UCSD-AML1 (cell line): ENCODE results near the gene LRRN3.

ENCODE experiments used
- DNase-seq: peaks from one replicate; lab custom pipeline; 2025; ENCODE audit not compliant: unreplicated experiment; lab: John Stamatoyannopoulos, UW

LRRN3 gene

DNA sequence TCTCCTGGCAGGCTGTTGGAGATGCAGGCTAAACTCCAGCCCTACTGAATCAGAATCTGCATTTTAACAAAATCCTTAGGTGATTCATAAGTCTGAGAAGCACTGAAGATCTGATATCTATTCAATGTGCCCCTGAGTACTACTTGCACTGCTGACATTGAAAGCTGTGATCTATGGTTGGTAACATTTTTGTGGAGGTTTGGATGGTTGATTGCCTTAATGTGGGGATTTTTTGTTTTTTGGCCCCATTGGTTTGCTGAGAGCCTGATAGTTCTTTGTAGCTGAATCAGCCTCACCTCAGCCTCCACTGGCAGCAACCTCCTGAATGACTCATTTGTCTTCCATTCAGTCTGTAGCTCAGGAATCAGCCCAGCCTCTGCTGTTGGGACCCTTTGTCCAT is 14.7 kb upstream of the LRRN3 start:
- DNase-seq, result no peak

DNA sequence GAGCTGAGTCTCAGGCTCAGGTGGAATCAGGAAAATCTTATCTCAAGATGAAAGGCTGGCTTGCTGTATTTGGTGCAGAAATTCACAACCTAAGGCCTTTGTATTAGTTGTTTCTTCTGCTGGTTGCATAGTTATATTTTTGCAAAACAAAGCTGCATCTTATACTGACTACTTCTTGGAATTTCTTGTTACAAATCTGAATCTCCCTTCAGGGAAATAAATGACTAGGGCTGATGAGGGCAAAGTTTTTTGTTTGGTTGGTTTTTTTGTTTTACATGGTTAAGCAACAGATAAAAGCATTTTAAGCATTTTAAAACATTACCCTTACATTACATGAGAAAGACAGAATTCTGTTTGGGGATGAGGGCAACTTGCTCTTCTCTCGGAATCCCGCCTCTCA is 13.9 kb upstream of the LRRN3 start:
- DNase-seq, result no peak

DNA sequence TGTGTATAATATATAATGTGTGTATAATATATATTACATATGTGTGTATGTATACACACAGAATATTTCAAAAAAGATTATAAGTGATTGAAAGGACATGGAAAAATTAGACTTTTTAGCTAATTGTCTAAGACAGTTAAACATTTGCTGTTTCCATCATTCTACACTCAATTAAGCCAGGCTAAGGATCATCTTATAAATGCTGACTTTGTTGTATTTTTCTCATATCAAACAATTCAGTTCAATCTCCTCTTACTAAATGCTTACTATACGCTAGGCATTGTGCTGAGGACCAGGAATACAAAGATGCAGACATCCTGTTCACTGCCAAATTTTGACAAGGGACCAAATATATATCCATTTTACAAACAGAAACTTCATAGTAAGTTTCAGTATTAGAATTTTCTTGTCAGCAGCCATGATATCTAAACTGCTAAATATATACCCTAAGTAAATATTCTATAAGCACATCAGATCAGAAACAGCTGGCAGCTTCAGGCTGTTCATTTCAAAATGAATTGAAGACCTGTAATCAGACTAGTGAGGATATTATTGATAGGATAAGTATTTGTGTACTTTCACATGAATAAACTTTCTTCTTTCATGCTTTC is 10.3 kb upstream of the LRRN3 start:
- no peak for DNase-seq

DNA sequence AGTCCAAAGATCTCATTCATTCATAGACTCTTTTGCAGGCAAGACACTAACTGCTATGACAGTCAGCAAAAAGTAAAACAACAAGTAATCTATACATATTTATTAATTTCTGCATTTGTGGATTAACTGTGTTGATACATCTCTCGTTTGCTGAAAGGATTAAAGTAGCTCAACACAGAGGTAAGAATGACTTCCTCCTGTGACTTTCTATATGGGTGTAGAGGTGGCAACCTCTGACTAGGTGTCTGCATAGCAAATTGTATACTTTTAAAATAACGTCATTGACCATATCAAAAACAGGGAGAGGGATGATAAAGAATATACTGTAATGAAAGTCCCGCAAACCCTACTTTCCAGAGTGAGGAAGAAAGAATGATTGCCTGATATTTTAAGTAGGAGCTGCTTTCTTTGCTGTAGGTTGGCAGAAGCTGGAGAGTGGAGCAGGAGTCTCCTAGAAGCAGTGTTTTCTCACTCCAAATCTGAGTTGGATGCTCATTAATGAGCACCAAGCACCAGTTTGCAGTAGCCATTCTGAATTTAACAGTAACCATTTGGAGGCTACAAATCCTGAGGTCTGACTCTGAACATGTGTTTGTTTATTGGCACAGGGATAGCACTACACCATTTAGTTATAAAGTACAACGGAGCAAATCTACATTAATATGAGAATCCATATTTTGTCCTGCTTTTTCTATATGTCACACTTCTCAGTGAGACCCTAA is 9.2 kb upstream of the LRRN3 start:
- no peak for DNase-seq

DNA sequence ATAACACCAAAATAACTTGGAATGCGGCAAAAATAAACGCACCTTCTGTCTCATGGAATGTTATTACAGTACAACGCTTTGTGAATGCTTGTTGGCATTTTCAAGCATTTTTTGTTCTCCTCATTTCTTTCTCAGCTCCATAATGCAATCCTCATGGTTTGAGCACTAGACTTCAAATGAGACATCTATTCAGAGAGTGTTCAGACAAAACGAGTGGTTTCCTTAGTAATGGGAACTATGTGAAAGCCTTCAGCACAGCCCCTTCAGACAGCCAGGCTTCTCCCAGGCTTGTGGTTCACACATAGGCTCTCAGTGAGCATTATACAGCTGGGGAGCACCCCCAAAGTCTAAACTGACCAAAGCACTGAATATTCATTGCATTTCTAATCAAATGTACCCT is 8.6 kb upstream of the LRRN3 start:
- DNase-seq, result no peak

DNA sequence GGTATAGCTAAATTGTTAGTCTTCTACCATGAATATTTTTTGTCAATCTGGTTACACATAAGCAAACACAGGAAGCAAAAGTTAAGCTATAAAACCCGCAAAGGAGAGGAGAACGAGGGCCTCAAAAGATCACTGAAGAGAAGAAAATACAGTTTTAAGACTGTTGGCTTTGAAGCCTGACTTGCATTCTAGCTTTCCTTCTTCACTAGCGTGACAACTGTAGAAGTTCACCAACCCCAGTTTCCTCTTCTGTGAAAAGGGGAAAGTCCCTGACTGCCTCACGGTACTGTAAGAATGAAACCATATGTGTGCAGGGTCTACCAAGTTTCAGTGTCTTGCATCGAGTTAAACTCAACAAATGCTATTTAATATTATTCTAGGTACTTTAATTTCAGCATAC is 7.5 kb upstream of the LRRN3 start:
- DNase-seq, result no peak

DNA sequence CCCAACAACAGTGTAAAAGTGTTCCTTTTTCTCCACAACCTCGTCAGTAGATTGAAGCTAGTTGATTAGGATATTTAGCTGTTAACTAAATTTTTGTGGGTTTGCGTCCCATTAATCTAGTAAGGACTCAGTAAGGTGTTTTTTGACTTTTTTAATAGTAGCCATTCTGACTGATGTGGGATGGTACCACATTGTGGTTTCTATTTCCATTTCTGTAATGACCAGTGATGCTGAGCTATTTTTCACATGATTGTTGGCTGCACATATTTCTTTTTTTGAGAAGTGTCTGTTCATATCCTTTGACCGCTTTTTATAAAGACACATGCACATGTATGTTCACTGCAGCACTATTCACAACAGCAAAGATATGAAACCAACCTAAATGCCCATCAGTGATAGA is 5.6 kb upstream of the LRRN3 start:
- DNase-seq, result no peak

DNA sequence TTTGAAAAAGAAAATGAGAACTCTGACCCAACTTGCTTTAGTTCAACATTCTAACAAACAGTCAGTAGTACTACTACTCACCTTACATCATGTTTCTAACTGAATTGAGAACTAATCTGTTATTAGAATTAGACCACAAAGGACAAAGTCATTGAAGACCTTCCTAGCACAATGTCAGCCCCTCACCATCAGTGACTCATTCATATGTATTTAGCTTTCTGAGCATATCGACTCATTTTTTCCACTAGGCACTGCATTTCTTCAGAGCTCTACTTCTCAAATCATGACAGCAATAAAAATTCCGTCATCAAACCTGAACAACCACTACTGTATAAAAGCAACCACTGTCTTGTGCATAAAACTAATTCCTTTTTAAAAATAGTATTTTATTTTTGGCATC is 4.4 kb upstream of the LRRN3 start:
- DNase-seq, result no peak

DNA sequence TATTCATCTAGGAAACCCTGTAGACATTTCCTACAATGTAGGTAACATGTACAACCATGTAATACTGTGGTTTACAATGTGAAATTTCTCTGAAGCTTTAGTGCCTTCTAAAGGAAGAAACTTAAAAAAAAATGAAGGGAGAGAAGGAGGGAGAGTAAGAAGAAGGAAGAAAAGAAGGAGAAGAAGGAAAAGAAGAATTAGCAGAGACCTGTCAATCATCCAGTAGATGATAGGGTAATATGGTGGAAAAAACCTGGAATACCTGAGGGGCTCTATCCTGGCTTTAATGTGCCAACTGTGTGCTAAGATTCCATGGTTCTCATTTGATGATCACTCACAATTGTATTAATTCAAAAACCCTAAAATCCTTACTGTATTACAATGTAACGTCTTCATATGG is 2.6 kb upstream of the LRRN3 start:
- no peak for DNase-seq

DNA sequence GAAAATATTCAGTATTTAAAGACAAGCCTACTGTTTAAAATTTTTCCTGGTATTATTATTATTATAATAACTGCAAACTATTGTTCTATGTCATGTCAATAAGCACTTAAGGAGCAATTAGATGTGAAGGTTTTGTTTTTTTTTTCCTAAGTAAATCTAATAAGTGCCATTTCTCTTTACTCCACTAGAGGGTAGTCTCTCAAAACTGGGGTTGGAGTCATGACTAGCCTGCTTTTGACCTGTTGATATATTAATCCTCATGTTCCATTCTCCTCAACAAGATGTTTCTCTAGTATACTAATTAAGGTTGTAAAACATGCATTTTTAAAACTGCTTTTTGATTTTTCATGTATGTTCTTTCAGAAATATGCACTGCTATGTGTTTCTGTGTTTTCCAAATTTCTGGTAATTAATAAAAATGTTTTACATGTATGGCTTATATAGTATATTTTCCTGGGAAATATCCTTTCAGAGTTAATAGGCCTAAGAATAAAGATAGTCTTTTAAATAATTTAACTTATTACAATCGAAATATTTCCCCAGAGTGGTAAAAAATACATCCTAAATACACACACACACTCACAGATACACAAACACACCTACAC is 1.0 kb upstream of the LRRN3 start:
- no peak for DNase-seq

DNA sequence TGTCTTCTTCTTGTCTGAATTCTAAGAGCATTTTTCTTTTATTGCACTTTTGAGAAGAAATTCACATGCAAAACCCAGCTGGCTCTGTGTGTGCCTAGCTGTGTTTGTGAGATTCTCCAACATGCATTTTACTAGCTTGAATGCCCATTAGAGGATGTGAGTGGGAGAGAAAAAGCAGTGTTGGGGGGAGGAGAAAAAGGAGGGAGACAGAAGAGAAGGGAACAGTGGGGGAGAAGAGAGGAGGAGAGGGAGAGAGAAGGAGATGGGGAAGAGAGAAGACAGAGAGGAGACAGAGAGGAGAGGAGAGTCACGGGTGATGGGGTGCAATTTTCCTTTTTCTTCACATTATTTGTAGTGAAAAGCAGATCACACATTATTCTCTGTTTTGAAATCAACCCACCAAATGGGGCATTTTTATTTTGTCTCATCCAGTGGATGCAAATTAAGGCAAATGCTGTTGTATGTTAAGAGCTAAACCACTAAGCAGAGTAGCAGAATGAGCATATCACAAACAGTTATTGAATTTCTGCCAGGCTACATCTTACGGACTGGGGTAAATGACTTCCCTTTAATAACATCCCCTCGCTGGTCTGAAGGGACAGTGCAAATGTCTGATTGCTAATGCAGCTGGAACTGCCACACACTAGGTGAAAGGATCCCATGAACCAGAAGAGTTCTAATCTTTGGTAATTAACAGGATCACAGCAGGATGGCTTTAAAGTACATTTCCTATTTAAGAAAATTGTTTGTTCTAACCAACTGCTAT is 849 bp downstream of the LRRN3 start:
- no peak for DNase-seq

DNA sequence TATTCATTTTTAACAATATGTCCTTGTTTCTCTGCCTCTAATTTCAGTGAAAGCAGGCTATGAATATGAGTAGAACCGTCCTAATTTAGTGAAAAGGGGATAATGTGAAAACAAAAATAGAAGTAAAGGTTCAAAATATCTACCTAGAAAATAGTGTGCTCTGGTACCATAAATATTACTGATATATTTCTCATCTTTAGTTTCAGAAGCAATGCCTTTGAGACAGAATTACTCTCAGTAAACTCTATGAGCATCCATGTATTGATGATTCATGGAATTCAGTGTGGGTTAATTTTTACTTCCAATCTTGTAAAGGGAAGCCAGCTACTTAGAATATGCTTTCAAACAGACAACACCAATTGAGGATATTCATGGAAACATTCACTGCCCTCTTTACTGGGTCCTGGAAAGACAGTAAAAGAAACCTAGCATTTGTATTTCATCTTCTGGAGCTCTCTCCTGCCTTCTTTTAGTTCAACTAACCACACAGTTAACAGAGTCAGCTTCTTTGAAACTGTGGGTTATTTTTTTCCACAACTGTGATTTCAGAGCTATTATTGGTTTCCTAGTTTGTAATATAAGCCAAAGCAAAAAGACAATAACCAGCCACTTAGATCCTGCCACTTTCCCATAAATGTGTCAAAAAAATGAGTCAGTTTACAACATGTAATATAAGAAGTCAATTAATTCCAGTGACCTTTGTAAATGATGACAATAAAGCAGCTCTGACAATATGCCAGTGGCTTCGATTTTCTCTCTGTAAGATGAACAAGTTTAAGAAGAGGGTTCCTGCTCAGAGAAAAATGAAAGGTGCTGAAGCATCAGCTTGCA is 1.7 kb downstream of the LRRN3 start:
- no peak for DNase-seq

DNA sequence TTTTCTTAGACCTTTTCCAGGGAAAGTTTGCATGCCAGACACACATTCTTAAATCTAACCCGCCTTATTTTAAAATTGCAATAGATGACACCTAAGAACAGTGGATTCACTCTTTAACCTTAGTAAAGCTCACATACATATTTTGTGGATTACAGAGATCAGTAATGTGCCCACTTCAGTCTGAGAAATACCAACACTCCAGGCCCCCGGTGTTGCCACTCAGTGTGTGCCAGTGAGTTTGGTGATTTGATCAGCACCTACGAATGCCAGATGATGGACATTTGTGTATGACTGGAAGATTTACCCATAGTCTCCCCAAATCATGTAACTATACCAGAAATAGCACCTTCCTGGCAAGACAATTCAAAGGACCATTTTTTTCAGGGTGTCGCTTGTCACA is 2.6 kb downstream of the LRRN3 start:
- DNase-seq, result no peak

DNA sequence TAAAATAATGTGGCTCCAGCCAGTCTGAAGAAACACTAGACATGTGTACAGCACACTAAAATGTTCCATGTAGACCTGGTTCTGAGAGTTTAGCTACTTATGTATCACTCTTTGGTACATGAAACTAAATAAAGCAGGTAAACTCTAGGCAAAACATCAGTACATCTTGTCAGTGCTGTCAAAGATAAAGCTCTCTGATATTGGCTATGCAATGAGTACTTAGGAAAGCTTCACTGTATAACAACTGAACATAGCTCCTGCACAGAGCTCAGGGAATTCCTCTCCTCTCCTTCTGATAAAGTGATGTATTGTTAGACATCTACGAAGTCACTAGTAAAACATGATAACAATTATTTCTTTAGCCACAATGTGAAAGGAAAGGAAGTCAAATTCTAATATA is 3.5 kb downstream of the LRRN3 start:
- DNase-seq, result no peak

DNA sequence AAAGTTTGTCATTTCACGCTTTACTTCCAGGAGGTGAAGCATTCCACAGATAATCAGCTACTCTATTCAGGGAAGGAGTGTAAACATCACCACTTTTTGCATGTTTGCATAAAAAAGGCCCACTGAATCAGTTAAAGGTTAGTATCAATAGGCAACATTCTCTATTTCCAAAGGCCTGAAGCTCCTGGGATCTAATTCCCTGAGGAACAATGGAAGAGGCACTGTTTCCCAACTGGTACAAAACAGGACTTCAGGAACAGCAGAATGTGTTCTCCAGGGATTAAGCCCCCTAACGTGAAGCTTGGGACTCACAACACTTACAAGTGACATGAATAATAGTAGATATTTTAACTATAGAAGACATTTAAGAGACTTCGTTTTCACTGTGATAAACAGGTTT is 6.1 kb downstream of the LRRN3 start:
- DNase-seq, result no peak

DNA sequence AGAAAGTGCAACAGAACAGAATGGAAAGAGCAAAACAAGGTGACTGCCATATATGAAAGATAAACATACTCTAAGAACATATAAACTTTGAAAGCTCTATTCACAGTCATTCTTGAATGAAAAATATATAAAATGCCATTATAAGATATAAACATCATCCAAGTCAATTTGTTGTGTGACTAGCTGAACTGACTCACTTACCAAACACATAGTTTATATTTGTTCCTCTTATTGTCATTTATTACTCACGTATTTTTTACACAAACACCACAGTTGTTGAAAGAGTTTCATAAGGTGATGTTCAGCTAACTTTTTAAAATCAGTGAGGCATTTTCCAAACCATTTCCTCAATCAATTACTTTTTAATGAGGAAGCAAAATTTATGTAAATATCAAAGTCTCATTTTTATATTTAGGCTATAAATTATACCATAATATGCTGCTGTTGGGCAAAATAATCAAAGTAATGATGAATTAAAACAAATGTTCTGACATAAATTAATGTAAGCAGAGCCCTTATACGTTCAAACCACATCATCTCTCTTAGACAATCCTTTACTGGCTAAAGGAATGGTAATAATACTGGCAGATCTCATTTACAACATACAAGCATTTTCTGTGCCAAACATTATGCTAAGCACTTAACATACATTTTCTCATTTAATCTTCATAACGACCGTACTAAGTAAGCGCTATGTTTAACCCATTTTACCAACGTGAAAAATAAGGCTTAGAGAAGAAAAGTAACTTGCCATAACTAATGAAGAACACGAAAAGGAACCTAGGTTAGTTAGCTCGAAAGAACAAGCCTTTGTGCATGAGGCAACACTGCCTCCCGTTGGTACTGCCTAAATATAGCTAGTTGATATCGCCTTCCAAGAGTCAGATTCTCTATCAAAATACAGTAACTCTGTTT is 7.3 kb downstream of the LRRN3 start:
- DNase-seq, result no peak

DNA sequence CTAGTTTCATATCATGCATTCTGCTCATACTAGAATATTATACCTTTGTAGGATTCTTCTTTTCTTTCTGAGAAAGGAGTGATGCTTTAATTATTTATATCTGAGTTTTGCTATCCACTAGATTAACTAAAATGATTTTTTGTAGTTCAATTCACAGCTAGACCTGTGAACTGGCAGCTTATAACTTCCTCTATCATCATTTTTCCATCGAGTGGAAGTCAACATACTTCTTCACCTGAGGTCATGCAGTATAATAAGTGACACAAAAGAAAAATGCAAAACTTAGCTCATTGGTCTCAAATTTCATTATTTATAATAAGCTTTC is 8.0 kb downstream of the LRRN3 start:
- DNase-seq, result no peak

DNA sequence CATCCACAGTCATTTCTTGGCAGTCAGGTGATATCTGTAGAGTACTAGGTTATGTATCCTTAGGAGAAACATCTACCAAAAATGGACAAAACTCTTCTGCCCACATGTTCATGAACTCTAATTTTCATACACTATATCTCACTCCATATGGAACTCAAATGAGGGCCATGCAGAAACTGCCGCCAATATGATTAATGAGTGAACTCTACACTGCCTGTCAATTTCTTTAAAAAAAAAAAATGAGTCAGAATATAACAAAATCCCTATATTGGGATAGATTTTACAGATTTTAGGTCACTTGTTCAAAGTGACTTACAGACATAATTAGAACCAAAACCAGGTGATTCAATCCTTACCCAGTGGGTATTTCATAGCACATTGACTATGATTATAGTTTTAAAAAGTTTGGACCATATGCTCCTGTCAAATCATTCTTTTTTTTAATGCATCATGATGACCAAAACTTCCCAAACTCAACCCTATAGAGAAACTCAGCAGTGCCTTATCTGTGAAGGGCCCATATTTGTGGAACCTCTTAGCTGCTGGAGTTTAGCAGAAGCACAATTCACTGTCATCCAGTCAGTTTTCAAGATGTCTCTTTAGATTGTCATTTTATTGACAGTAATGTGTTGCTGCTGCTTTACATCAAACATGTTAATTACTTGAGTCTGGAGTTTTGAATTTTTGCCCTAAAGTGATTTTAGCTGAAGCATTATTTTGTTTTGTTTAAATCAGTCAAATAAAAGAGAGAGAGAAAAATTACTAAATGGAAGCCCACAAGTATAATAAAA is 11.1 kb downstream of the LRRN3 start:
- no peak for DNase-seq

DNA sequence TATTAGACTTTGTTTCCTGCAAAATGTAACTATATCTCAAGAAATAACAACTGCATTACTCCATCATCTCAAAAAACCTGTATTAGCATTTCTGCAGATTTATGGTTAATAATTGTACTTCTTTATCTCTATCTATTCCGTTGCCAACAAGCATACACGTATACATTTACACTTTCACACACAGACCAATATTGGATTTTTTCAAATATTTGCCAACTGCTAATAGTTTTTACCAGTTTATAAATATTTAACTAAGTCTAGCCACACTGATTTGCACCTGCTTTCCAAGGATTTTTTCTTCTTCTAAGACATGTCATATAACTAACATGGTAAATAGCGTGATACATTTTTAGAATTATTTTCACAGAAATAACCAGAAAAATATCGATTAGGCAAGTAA is 12.2 kb downstream of the LRRN3 start:
- no peak for DNase-seq
